HepG2 (cell line): Measurements from ENCODE around the gene CFAP97. TPM values are rescaled to one million over a fixed set of nuclear protein-coding genes. Genes with fewer than 3 reads are reported as not detected.
A peak's percentile ranks its signal among the peaks of the same experiment; 100 is the strongest.

Experiments
- BHLHE40 ChIP-seq: IDR thresholded peaks from 2 replicates; pipeline ENCODE4 v1.6.1; 2011; ENCODE audit warnings: low read length, improper control_type of control experiment
- FIP1L1 ChIP-seq: fragments of 200-400 bp; formaldehyde crosslinking; IDR thresholded peaks from 2 replicates; pipeline ENCODE4 v1.6.1; 2018; ENCODE audit warnings: low read depth, mild to moderate bottlenecking, low read length, moderate library complexity, borderline replicate concordance; ENCODE audit not compliant: insufficient read depth
- GZF1 ChIP-seq: sonication (generic); formaldehyde crosslinking; IDR thresholded peaks from 2 replicates; pipeline ENCODE4 v1.5.1; 2020; ENCODE audit warnings: mild to moderate bottlenecking, missing genetic modification reagents
- NR2F6 ChIP-seq, 2 experiments: IDR thresholded peaks; 2 replicates each; pipeline ENCODE4 v1.6.1; 2016; ENCODE audit warnings: antibody characterized with exemption in 1 of 2, mild to moderate bottlenecking in 1 of 2
- PLRG1 ChIP-seq: fragments of 450-650 bp; conservative IDR thresholded peaks from 2 replicates; pipeline ENCODE4 v1.6.1; 2016
- RFXANK ChIP-seq: IDR thresholded peaks from 2 replicates; pipeline ENCODE4 v1.6.1; 2016
- TAF15 ChIP-seq: fragments of 200-400 bp; formaldehyde crosslinking; IDR thresholded peaks from one replicate; pipeline ENCODE4 v1.6.1; 2018; ENCODE audit warnings: mild to moderate bottlenecking, low read depth, low read length; ENCODE audit not compliant: poor library complexity, severe bottlenecking
- TGIF2 ChIP-seq: IDR thresholded peaks from 2 replicates; pipeline ENCODE4 v1.6.1; 2016; ENCODE audit warnings: control low read depth, missing compliant biosample characterization
- ZNF12 ChIP-seq: sonication (generic); formaldehyde crosslinking; IDR thresholded peaks from 2 replicates; pipeline ENCODE4 v1.5.0; 2020; ENCODE audit warnings: missing genetic modification reagents
- ZNF382 ChIP-seq: sonication (generic); formaldehyde crosslinking; IDR thresholded peaks from 2 replicates; pipeline ENCODE4 v1.5.0; 2020; ENCODE audit warnings: missing genetic modification reagents, mild to moderate bottlenecking, borderline replicate concordance
- ZNF441 ChIP-seq: sonication (generic); formaldehyde crosslinking; IDR thresholded peaks from 2 replicates; pipeline ENCODE4 v1.7.0; 2021; ENCODE audit warnings: missing genetic modification reagents, borderline replicate concordance
- ZNF484 ChIP-seq: sonication (generic); formaldehyde crosslinking; IDR thresholded peaks from 2 replicates; pipeline ENCODE4 v1.5.1; 2020; ENCODE audit warnings: mild to moderate bottlenecking, low read depth, missing genetic modification reagents, borderline replicate concordance
- polyA plus RNA-seq, 8 experiments: library from polyadenylated mRNA; depleted of rRNA in 3 of 8; stranded (reverse) in 7 of 8; unstranded in 1 of 8; fragments of >200 nt; fragmentation: Illumina TruSeq in 4 of 8; extraction: Trizol in 4 of 8; gene quantifications; 2 replicates each; pipeline versions ENCODE4 v1.2.1 to v1.2.3, GENCODE V29; 2011 to 2016; ENCODE audit warnings: low read depth in 4 of 8, missing spikeins in 1 of 8, mixed read lengths in 1 of 8; ENCODE audit not compliant: insufficient read depth in 1 of 8
- total RNA-seq, 5 experiments: library from RNA; depleted of rRNA; stranded (reverse); fragments of >200 nt; fragmentation: Illumina TruSeq; extraction: Trizol; gene quantifications; 2 replicates each; pipeline ENCODE4 v1.2.3, GENCODE V29; 2016; ENCODE audit warnings: low read depth in 1 of 5
- TF ChIP-seq, protein P1 (sequence below): sonication (generic); formaldehyde crosslinking; IDR thresholded peaks from 2 replicates; pipeline ENCODE4 v1.5.0; 2020; ENCODE audit warnings: mild to moderate bottlenecking, missing genetic modification reagents
- TF ChIP-seq, protein P2 (sequence below): sonication (generic); formaldehyde crosslinking; IDR thresholded peaks from one replicate; pipeline ENCODE4 v1.5.1; 2020; ENCODE audit warnings: mild to moderate bottlenecking, missing genetic modification reagents; ENCODE audit errors: not compliant biosample characterization
- TF ChIP-seq, protein P3 (sequence below): sonication (generic); formaldehyde crosslinking; IDR thresholded peaks from 2 replicates; pipeline ENCODE4 v1.9.0; 2021; ENCODE audit warnings: missing genetic modification reagents, borderline replicate concordance

Gene CFAP97
- total and polyA plus RNA-seq, 2 of the 13 experiments (the other 11 are each of a cell fraction or from before 2014, with no cell fraction given), result 32.1 to 44.4 TPM

DNA sequence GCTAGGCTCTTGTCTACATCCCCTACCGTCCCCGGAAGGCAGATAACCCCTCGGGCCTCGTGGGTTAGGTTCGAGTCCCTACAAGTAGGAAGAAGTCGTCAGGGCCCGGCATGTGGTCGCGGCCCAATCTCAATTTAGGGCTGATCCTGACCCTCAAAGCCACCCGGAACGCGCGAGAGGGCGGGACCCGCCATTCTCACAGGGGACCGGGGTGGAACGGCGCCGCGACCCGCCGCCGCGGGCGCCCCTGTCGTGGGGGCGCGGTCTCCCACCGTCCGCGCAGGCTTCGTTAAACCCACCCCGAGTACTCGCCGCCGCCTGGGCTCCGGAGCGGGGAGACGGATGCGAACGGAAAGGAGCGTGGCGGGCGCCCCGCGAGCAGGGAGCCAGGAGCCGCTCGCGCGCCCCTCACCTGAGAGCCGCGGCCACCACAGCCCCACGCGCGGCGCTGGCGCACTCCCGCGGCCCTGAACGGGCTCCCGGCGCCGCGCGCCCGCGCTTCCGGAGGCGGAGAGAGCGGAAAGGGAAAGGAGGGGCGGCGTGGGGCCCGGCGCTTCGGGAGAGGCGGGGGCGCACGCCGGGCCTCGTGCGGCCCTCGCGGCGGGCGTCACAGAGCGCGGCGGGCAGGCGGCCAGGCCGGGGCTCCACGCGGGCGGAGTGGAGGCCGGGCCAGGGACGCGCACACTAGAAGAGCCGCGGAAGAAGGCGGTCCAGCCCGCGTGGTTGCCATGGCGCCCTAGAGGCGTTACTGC, at the start of gene CFAP97 (continued):
- TF ChIP-seq, protein P1, sequence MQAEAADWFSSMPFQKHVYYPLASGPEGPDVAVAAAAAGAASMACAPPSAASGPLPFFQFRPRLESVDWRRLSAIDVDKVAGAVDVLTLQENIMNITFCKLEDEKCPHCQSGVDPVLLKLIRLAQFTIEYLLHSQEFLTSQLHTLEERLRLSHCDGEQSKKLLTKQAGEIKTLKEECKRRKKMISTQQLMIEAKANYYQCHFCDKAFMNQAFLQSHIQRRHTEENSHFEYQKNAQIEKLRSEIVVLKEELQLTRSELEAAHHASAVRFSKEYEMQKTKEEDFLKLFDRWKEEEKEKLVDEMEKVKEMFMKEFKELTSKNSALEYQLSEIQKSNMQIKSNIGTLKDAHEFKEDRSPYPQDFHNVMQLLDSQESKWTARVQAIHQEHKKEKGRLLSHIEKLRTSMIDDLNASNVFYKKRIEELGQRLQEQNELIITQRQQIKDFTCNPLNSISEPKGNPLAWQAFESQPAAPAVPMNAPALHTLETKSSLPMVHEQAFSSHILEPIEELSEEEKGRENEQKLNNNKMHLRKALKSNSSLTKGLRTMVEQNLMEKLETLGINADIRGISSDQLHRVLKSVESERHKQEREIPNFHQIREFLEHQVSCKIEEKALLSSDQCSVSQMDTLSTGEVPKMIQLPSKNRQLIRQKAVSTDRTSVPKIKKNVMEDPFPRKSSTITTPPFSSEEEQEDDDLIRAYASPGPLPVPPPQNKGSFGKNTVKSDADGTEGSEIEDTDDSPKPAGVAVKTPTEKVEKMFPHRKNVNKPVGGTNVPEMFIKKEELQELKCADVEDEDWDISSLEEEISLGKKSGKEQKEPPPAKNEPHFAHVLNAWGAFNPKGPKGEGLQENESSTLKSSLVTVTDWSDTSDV, result no peak
- TF ChIP-seq RFXANK, result no peak
- TF ChIP-seq NR2F6 (IDR thresholded peaks at IDR 0.05), result no peak
- no peak for TF ChIP-seq NR2F6 (CRISPR knock-in tag; IDR thresholded peaks at IDR 0.05)
- TF ChIP-seq ZNF441 (CRISPR knock-in tag), result peak; percentile 54; the same call in 1 of the 2 replicates
- TF ChIP-seq PLRG1, result no peak
- no peak for TF ChIP-seq ZNF382
- TF ChIP-seq BHLHE40, result 0 out of 2 replicates have a peak, but pooled peaks have one; percentile 37
- no peak for TF ChIP-seq TAF15
- no peak for TF ChIP-seq FIP1L1
- no peak for TF ChIP-seq ZNF484 (CRISPR knock-in tag)
- no peak for TF ChIP-seq ZNF12 (CRISPR knock-in tag)
- TF ChIP-seq, protein P2, sequence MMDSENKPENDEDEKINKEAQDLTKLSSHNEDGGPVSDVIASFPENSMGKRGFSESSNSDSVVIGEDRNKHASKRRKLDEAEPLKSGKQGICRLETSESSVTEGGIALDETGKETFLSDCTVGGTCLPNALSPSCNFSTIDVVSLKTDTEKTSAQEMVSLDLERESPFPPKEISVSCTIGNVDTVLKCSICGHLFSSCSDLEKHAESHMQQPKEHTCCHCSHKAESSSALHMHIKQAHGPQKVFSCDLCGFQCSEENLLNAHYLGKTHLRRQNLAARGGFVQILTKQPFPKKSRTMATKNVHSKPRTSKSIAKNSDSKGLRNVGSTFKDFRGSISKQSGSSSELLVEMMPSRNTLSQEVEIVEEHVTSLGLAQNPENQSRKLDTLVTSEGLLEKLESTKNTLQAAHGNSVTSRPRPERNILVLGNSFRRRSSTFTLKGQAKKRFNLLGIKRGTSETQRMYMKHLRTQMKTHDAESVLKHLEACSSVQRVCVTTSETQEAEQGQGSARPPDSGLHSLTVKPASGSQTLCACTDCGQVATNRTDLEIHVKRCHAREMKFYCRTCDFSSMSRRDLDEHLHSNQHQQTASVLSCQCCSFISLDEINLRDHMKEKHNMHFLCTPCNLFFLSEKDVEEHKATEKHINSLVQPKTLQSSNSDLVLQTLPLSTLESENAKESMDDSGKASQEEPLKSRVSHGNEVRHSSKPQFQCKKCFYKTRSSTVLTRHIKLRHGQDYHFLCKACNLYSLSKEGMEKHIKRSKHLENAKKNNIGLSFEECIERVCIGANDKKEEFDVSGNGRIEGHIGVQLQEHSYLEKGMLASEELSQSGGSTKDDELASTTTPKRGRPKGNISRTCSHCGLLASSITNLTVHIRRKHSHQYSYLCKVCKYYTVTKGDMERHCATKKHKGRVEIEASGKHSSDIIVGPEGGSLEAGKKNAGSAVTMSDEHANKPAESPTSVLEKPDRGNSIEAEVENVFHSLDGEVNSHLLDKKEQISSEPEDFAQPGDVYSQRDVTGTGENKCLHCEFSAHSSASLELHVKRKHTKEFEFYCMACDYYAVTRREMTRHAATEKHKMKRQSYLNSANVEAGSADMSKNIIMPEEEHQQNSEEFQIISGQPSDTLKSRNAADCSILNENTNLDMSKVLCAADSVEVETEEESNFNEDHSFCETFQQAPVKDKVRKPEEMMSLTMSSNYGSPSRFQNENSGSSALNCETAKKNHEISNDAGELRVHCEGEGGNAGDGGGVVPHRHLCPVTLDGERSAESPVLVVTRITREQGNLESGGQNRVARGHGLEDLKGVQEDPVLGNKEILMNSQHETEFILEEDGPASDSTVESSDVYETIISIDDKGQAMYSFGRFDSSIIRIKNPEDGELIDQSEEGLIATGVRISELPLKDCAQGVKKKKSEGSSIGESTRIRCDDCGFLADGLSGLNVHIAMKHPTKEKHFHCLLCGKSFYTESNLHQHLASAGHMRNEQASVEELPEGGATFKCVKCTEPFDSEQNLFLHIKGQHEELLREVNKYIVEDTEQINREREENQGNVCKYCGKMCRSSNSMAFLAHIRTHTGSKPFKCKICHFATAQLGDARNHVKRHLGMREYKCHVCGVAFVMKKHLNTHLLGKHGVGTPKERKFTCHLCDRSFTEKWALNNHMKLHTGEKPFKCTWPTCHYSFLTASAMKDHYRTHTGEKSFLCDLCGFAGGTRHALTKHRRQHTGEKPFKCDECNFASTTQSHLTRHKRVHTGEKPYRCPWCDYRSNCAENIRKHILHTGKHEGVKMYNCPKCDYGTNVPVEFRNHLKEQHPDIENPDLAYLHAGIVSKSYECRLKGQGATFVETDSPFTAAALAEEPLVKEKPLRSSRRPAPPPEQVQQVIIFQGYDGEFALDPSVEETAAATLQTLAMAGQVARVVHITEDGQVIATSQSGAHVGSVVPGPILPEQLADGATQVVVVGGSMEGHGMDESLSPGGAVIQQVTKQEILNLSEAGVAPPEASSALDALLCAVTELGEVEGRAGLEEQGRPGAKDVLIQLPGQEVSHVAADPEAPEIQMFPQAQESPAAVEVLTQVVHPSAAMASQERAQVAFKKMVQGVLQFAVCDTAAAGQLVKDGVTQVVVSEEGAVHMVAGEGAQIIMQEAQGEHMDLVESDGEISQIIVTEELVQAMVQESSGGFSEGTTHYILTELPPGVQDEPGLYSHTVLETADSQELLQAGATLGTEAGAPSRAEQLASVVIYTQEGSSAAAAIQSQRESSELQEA (CRISPR knock-in tag), result no peak
- no peak for TF ChIP-seq GZF1
- TF ChIP-seq, protein P3, sequence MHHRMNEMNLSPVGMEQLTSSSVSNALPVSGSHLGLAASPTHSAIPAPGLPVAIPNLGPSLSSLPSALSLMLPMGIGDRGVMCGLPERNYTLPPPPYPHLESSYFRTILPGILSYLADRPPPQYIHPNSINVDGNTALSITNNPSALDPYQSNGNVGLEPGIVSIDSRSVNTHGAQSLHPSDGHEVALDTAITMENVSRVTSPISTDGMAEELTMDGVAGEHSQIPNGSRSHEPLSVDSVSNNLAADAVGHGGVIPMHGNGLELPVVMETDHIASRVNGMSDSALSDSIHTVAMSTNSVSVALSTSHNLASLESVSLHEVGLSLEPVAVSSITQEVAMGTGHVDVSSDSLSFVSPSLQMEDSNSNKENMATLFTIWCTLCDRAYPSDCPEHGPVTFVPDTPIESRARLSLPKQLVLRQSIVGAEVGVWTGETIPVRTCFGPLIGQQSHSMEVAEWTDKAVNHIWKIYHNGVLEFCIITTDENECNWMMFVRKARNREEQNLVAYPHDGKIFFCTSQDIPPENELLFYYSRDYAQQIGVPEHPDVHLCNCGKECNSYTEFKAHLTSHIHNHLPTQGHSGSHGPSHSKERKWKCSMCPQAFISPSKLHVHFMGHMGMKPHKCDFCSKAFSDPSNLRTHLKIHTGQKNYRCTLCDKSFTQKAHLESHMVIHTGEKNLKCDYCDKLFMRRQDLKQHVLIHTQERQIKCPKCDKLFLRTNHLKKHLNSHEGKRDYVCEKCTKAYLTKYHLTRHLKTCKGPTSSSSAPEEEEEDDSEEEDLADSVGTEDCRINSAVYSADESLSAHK (CRISPR knock-in tag), result no peak
- TF ChIP-seq TGIF2, result no peak
